Globus pallidus (tissue), 1 donor: Measurements from ENCODE around the gene SKIDA1.

Source experiments
- DNase-seq: peaks from one replicate; pipeline ENCODE4 v3.0.0-alpha.2; 2015; ENCODE audit warnings: low spot score

Gene SKIDA1

DNA sequence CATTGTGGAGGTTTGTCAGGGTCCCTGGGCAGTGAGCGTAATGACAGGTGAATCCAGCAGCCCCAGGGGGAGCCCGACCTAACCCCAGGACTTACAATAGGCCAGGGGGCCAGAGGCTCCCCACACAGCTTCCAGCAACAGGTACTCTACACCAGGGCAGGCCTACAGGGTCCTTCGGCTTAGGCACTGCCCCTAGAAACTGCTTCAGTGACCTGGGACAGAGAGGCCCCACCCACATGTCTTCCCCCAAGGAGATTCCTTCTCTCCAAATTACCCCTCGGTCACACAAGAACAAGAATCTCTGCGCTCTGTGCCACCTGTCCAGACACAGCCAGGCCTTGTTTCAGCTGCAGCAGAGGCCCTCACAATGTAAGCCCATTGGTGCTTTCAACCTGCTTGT is 24.4 kb downstream of the SKIDA1 start:
- DNase-seq: no peak

DNA sequence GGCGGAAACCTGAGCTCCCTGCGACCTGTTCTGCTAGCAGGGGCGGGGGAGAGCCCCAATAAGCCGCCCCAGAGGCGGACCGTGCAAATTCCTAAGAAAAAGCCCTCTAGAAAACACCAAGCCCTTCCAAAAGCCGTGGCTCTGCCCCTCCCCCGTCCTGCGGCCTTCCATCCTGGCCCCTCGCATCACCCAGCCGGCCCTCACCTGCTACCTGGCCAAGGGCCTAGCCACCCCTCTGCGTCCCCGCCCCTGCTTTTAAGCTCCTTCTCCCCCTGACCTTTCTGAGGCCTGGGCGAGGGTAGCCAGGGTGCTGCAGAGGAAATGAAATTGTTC is 24.9 kb downstream of the SKIDA1 start:
- DNase-seq: no peak

DNA sequence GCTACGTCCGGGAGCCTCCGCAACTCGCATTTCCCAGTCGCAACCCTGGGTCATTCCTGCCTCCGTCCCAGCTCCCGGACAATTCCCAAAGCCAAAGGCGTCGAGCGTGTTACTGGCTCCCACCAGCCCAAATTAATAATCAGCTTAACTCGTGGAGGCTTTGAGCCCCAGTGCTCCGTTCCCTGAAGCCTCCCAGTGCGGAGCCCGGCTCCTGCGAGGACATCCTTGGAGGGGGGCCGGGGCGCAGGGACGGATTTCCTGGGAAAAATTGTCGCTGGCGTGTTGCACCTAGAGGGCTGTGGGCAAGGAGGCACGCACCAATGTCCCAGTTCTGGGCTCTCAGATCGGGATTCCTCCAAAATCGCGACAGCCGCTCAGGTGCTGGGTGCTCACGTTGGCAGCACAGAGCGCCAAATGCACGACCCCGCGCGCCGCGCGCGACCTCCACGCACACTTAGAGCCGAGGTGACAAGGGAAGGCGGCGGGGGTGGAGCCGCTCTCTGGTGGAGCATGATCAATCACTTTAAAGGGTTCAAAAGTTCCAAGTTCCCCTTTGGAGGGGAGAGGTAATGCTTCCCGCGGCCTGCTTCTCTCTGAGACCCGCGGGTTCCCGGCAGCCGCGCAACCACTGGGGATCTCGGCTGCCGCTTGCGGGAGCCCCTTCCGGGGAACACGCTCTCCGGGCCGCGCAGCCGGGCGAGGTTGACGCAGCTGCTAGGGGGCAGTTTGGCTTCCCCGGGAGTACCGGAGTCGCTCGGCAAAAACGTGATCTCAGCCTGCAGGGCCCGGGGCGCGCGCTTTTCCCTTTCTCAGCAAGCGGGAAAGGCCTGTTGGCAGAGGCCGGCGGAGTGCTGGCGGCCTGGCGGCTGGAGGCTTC is 25.5 kb downstream of the SKIDA1 start:
- DNase-seq: no peak

DNA sequence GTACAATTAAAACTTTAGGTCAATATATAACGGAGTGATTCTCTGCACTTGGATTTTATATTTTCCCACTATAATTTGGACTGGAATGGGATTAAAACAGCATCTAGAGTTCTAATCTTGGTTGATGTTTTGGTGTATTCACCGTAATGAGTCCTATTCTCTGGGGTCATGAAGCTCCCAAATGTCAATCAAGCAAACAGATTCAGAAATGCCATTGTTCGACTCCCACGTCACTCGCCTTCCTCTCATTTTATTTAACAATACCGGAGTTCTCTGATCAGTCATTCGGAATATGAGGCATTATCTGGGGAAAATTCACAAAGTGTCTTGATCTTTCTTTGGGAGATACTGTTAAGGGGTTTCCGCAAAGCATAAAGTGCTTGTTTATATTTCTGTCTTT is 26.5 kb downstream of the SKIDA1 start:
- DNase-seq: no peak

DNA sequence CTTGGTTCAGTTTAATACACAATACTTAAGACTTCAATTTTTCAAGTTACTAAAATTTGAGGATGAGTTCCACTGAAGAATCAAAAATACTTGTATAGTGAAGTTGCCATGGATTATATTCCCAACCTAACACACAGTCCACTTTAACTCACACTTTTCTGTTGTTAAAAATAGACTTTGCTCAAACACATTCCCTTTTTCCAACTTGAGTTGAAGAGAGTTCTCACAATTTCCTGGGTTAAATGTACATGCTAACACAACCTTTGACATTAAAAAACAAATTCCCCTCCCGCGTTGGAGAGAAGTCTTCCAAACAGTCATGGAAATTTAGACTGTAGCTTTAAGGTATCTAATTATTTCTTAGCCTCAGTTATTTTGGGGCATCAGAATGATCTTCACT is 27.1 kb downstream of the SKIDA1 start:
- DNase-seq: no peak

DNA sequence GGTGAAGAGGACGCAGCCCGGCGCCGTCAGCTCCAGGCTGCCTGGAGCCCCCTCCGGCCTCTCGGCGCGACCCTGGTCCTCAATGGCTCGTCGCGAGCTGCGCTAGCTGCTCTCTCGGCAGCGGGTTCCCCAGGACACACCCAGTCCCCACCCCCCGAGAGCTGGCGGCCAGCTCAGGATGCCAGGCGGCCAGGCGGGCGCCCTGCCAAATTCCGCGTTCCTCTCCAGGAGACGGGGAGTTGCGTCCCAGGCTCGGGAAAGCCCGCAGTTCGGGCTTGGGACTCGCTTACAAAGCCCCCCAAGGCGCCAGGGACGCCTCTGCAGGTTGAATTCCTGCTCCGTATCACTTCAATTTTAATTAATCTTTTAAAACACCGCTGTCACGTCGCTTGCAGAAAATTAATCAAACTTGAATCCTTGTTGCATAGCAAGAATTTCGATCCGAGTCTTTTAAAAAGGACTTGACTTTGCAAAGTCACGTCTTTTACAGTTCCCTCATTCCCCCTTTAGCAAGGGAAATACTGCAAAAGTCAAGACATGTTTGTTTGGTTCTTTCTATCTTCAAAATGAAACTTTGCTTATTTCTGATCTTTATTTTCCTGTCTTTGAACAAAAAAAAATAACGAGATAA is 28.2 kb downstream of the SKIDA1 start:
- DNase-seq: peak; percentile 71

DNA sequence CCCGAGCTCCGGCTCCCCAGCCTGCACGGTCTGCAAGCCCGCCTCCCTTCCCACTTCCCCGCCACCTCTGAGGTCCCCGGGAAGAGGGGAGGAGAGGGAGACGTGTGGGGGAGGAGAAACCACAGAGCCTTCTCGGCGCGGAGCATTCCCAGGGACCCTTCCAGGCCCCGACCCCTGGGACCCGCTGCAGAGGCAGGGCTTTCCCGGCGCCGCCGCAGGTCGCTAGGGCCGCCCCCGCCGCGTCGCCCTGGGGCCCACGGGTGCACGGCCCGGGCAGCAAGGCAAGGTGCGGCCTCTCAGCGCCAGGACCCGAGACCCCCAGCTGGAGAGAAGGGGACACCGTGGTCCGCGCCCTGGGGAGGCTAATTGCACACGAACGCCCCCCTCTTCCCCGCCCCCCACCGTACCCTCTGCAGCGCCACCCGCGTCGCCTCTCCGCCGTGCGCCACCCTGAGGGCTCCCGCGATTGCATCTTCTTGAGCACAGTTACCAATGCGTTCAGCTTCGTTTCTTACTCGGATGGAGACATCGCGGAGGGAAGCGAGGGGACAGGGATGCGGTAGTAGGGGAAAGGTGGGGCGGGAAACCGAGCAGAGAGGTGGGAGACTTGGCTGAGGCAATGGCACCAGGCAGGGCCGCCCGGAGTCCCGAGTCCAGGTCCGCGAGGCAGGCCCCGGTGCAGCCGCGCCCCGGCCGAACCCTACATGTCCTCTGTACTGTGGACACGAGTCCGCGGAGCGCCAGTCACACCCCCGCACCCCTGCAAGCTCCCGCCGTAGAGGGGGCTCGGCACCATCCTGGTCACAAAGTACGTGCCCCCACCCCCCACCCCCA is 28.9 kb downstream of the SKIDA1 start:
- DNase-seq: peak; percentile 62

DNA sequence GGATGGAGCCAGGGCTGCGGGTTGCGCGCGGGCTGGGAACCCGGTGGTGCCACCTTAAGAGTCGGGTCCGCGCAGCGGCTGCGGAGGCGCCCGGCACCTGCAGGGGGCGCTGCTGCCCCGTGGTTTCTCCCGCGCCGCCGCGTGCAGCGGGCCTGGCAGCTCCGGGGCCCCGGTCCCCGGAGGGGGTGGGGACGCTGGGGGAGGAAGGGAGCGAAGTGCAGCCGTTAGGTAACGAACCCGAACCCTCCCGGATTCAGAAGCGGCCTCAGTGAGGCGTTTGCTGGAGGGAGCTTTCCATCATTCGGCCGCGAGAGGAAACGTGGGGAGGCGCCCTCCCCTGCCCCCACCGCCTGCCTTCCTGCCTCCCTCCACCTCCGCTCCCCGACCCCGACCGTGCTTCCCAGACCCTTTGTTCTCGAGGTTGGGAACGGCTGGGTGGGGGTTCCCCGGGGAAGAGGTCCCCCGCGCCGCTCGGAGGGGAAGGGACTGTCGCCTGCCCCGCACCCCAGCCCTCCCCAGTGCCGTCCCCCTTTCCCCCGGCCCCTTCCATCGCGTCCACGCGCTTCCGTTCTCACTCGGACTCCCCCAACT is 29.6 kb downstream of the SKIDA1 start:
- DNase-seq: peak; percentile 78

DNA sequence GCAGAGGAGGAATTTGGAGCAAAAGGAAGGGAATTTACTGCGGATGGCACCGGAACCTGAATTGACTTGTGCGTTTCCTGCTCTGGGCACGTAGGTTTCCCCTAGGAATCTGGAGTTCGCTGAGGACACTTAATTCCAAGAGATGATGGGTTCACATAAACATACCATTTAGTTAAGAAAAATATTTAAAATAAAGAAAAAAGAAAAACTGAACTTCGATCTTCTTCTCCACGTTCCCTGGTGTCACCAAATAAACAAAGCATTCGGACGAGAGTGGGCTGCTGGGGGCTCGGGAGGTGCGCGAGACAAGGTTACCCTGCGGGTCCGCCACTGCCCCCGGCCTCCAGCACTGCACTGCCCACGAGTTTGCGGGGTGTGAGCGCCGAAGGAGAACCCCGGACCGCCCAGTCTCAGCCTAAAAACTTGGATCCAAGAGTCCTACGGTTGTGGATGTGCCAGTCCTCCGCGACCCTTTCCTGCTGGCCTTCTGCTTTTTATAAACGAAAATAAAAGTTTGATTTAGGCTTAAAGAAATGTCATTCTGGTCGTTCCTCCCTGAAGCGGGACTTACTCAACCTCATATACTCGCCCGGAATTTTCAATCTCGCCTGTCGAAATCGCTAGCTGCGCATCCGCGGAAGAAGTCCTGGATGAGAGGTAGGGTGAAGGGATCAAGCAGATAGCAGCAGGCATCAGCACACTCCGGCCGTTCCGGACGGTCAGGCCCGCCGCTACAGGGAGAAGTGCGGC is 30.3 kb downstream of the SKIDA1 start:
- DNase-seq: no peak

DNA sequence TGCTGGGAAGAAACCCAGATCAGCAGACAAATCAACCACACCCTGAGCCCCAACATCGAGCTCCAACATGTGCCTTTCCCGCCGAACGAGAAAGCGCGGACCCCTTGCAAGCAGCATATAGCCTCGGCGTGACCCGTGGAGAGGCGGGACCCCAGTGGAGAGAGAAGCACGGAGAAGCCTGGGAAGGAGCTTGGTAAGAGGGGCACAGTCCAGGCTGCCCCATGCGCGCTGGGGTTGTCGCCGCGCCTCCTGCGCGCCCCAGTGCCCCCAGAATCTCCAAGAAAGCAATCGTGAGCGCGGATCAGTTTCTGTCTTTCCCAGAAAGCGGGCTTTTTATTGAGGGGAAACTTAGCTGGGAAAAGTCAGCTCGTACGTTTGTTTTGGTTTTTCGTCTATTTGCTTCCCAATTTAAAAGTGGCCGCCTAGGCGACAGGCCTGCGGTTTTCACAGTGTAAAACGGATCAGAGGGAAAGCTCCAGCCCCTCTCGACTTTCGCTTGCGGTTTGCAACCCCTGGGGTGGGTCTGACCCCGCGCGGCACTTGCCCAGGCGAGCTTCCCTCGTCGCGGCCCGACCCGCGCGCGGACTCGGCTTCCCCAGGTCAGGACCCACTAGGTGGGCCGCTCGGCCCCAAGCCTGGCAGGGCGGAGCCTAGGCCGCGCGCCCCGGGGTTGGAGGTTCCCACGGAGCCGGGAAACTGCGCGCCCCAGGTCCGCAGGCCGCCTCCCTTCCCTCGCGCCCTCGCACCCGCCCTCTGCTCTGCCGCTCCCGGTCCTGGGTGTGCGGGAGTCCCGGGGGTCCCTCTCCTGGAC is 31.1 kb downstream of the SKIDA1 start:
- no peak for DNase-seq

DNA sequence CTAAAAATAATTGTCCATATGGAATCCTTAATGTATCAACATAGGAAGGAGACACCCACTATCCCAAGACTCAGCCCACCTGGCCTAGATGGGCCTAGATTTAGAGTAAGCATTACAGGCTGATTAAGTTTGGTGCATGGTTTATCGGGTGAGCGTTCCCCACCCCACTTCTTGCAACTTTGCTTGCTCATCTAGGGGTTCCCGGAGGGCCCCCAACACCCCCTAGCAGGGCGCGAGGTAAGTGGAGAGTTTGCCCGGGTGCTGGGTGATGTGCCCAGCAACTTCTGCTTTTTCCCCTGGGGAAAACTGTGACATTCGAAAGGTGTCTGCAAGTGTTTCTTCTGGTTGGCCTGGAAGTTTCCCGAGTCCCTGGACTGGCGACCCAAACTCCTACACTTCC is 31.7 kb downstream of the SKIDA1 start:
- DNase-seq: no peak

DNA sequence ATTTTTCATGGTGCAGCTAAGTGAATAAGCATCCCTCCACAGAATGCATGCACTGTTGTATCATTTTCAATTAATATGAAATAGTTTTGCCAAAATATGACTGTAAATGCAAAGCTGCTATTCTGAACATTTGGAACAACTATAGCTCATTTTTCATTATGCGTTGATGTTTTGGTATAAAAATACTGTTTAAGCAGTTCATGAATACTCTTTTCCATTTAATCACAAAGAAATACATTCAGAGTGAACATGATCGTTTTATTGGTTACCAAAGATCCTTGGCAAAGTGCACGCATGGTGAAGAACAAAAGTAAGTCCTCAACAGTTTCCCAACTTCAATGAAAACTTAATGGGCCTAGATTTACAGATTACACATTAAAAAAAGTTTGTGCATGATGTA is 33.1 kb downstream of the SKIDA1 start:
- DNase-seq: no peak

DNA sequence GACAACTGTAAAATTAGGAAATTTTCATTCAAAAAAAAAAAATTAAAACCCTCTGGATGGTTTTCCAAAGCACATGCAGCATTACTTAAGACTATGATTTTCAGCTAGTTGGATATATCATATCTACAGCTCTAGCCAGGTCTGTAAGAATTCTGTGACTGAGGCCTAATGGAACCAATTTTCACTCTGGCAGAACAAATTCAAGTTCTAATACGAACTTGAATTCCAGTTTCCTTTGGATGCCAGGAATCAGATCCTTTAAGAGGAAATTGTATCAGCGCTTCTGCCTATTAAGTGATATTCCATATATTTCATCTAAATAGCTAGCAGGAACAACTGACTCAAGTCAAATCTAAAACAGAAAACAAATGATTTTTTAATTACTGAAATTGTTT is 34.8 kb downstream of the SKIDA1 start:
- no peak for DNase-seq

DNA sequence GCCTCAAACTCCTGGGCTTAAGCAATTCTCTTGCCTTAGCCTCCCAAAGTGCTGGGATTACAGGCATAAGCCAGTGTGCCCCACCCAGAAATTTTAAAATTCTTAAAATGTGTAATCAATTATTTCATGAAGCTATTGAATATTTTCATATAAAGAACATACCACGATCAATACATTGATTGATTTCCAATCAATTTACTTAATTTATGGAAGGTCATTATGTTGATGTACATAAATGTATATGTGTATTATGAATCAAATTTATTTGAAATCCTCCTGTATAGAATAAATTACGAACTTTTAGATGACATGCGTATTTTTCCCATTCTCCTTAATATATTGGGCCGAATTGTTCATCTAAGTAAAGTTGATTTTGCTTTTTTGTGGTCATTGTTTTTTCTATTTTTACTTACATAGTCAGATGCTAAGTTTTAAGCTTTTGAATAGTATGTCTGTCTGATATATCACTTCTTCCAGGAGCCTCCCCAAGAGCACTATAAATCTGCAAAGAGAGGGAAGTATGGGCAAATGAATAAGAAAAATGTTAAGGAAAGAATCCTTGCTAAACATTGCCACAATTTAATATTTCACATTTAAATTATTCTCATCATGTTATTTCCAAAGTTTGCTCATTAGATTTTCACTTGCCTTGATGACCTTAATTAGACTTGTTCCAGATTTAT is 35.3 kb downstream of the SKIDA1 start:
- DNase-seq: no peak

DNA sequence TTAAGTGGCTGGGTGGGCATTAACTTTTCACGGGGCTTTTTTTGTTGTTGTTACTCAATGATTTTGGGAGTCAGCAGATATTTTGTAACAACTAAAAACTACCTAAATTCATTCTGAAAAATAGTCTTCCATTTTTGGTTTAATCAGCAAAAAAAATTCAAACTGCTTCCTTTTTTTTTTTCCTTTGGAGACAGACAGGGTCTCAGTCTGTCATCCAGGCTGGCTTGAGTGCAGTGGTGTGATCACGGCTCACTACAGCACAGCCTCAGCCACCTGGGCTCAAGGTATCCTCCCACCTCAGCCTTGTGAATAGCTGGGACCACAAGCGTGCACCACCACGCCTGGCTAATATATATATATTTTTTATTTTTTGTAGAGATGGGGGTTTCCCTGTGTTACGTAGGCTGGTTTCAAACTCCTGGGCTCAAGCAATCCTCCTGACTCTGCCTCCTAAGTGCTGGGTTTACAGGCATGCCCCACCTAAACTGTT is 36.5 kb downstream of the SKIDA1 start:
- DNase-seq: no peak

DNA sequence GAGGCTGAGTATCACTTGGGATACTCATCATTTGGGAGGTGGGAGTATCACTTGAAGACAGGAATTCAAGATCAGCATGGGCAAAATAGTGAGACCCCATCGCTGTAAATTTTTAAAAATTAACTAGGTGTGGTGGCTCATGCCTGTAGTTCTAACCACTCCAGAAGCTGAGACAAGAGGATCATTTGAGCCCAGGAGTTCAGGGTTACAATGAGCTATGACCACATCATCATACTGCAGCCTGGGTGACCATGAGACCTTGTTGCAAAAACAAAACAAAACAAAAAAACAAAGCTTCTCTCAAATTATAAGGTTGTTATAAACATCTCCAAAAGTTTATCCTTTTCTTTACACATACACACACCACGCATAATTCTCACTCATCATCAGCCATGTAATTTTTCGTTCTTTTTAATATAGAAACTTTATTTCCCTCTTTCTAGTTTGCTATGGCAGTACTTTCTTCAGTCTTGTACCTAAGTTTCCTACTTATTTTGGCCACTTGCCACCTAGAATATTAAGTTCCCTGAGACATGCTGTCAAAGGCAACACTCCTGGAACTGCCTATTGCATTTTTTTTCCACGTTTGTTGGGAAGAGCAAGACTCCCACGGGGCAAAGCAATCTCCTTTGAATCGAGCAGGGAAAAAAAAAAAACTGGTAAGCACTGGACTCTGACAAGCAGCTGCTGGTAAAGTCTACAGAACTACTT is 37.1 kb downstream of the SKIDA1 start:
- DNase-seq: no peak

DNA sequence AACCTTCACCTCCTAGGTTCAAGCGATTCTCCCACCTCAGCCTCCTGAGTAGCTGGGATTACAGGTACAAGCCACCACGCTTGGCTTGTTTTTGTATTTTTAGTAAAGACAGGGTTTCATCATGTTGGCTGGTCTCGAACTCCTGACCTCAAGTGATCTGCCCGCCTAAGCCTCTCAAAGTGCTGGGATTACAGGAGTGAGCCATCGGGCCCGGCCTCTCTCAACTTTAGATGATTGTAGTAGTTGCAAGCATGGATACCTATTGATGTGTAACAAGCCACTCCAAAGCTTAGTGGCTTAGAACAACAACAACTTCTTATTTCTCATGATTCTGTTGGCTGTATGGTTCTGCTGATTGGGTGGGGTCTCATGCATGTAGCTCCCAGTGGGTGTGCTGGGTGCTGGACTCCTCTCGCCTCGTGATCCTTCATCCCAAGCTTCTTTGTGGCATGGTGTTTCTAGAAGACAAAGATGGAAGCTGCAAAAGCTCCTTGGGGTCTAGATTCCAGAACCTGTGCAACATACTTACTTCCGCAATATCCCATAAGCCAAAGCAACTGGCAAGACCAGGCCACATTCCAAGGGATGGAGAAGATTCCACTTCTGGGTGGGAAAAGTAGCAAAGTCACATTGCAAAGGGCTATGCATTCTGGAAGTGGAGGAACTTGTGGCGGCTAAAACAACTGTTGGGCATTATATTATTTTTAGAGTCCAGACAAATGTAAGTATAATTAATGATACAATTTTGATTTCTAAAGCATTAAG is 37.9 kb downstream of the SKIDA1 start:
- no peak for DNase-seq

DNA sequence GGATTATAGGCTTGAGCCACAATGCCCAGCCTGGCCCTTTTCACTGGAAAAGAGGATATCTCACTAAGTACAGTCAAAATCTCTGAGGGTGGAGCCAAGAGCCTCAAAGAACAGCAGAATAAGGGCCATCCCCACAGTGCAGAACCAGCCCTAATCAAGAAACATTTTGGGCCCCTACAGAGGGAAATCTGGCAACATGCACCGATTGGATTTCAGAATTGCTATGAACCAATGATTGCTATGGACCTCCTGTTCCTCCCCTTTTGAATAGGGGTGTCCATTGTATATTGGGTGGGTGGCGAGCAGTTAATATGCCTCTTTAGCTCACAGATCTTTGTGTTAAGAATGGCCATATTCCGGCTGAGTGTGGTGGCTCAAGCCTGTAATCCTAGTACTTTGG is 42.7 kb downstream of the SKIDA1 start:
- DNase-seq: no peak

DNA sequence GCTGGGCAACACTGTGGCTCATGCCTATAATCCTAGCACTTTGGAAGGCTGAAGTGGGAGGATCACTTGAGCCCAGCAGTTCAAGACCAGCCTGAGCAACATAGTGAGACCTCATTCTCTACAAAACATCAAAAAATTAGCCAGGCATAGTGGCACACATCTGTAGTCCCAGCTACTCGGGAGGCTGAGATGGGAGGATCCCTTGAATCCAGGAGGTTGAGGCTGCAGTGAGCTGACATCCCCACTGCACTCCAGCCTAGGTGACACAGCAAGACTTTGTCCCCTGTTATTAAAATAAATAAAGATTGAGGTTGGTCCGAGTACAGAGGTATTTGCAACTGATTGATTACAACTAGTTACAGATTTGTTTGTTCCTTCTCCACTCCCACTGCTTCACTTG is 44.1 kb downstream of the SKIDA1 start:
- no peak for DNase-seq
